DOHH2 (cell line): Measurements from ENCODE around the gene IQGAP3.

Source experiments
- EZH2phosphoT487 ChIP-seq: fragments of 200-600 bp; sonication (generic); IDR thresholded peaks from 2 replicates; pipeline ENCODE4 v1.6.1; 2017; ENCODE audit warnings: borderline replicate concordance, mild to moderate bottlenecking, antibody characterized with exemption, low read length, moderate library complexity, mixed read lengths
- TF ChIP-seq, protein P1 (sequence below): fragments of 200-600 bp; sonication (generic); IDR thresholded peaks from one replicate; pipeline ENCODE4 v1.5.1; 2014; ENCODE audit warnings: antibody characterized with exemption, mild to moderate bottlenecking, low read depth, low read length; ENCODE audit not compliant: poor library complexity, severe bottlenecking

- TF ChIP-seq, protein P1, sequence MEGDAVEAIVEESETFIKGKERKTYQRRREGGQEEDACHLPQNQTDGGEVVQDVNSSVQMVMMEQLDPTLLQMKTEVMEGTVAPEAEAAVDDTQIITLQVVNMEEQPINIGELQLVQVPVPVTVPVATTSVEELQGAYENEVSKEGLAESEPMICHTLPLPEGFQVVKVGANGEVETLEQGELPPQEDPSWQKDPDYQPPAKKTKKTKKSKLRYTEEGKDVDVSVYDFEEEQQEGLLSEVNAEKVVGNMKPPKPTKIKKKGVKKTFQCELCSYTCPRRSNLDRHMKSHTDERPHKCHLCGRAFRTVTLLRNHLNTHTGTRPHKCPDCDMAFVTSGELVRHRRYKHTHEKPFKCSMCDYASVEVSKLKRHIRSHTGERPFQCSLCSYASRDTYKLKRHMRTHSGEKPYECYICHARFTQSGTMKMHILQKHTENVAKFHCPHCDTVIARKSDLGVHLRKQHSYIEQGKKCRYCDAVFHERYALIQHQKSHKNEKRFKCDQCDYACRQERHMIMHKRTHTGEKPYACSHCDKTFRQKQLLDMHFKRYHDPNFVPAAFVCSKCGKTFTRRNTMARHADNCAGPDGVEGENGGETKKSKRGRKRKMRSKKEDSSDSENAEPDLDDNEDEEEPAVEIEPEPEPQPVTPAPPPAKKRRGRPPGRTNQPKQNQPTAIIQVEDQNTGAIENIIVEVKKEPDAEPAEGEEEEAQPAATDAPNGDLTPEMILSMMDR, result no peak
- TF ChIP-seq EZH2phosphoT487, result no peak
These were observed 16.6 kb downstream of the IQGAP3 start for GRCh38 chr1:156555715-156556114.
